Measurements from ENCODE around the gene KCNH2. TPM values are rescaled to one million over a fixed set of nuclear protein-coding genes. Genes with fewer than 3 reads are reported as not detected.
A peak's percentile ranks its signal among the peaks of the same experiment; 100 is the strongest.

KCNH2 gene
- polyA plus RNA-seq, 1 of the 3 experiments (the other 2 are of a cell fraction) = 2.2 TPM

DNA sequence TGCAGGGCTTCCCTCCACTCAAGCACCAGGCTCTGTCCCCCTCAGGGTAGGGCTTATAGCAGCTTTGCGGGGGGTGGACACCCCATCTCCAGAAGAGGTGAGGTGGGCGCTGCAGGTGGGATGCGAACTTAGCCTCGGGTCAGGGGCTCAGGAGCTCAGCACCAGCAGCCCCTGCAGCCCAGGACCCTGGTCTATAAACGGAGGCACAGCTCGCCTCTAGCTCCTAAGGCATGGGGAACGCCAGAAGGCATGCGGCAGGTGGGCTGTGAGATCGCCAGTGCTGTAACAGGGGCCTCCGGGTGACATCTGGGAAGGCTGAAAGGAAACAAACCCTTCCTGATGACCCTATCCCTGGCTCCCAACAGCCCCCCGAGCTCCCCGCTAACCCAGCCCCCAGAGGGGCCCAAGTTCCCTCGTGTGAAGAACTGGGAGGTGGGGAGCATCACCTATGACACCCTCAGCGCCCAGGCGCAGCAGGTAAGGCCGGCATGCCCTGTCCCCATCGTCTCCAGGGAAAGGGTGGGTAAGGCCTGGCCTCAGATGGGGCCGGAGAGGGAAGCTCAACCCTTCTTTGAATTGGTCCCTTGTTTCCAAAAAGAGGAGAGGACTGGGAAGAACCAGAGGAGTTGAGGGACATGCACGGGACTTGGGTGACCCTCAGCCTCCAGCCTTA, 16.9 kb upstream of the KCNH2 start:
- no peak overlapping the region for H2AFZ ChIP-seq (ENCODE audit: low read depth)
- peak; percentile 54 for DNase-seq
- no peaks in the 10 kb centered on the region for H3K36me3 ChIP-seq (replicated peaks in 1 of 2; ENCODE audit: control insufficient read depth in 1 of 2, insufficient read depth in 2 of 2, low read length in 1 of 2)
- no peaks in the 10 kb centered on the region; the same call in 1 of the 2 replicates for H3K27me3 ChIP-seq (ENCODE audit: insufficient read depth)
- H3K9me3 ChIP-seq = no peaks in the 10 kb centered on the region
- POLR2A ChIA-PET = interaction anchor here (1.1 to 1.9 kb wide), 3 partner anchors 15 to 19 kb away, joined by 4 to 6 read pairs (median 5); no protein-coding TSS in a partner anchor
- no peak overlapping the region for H3K4me3 ChIP-seq (ENCODE audit: low read depth in 2 of 2, low read length in 1 of 2)
- H3K27ac ChIP-seq (ENCODE audit: low read depth in 2 of 2, low read length in 1 of 2) = peak overlapping the region in 1 of 2 experiments; percentile 55; a peak in 1 of 4 replicates
- H3K9ac ChIP-seq = no peak overlapping the region
- peaks cover 0 to 14% of the 10 kb centered on the region in 2 experiments; a peak in 1 of 4 replicates for H3K4me1 ChIP-seq (ENCODE audit: control insufficient read depth in 1 of 2, insufficient read depth in 2 of 2, low read depth in 1 of 2, low read length in 1 of 2)
- no peaks in the 10 kb centered on the region for H3F3A ChIP-seq (replicated peaks; ENCODE audit: insufficient read depth)
- H3K9me2 ChIP-seq = no peaks in the 10 kb centered on the region
- no peak overlapping the region for H3K4me2 ChIP-seq
- WGBS (ENCODE audit: low lambda C conversion rate) = 85% methylated on average over 12 of the region's 19 CpGs
- TF ChIP-seq RXRA (IDR thresholded peaks at IDR 0.05; ENCODE audit: borderline replicate concordance, low read depth) (no peak), MEF2A (IDR thresholded peaks at IDR 0.05; ENCODE audit: borderline replicate concordance, low read depth) (no peak), FOXJ3 (CRISPR knock-in tag; IDR thresholded peaks at IDR 0.05) (no peak), TEAD4 (IDR thresholded peaks at IDR 0.05; ENCODE audit: borderline replicate concordance, insufficient read depth) (no peak), NFIC (IDR thresholded peaks at IDR 0.05; ENCODE audit: borderline replicate concordance) (no peak), SIN3A (IDR thresholded peaks at IDR 0.05; ENCODE audit: borderline replicate concordance, low read depth, low read length) (no peak), POLR2AphosphoS5 (IDR thresholded peaks at IDR 0.05; ENCODE audit: low read depth, low read length) (no peak), GATA2 (CRISPR knock-in tag; IDR thresholded peaks at IDR 0.05) (no peak), ZBTB33 (IDR thresholded peaks at IDR 0.05; ENCODE audit: borderline replicate concordance, low read depth) (no peak), TCF12 (IDR thresholded peaks at IDR 0.05) (no peak), EZH2phosphoT487 (IDR thresholded peaks at IDR 0.05; ENCODE audit: borderline replicate concordance, low read depth) (no peak), ELF1 (IDR thresholded peaks at IDR 0.05) (no peak), NRF1 (IDR thresholded peaks at IDR 0.05; ENCODE audit: low read depth, low read length) (no peak), YY1 (IDR thresholded peaks at IDR 0.05; ENCODE audit: low read depth) (no peak)
- H4K20me1 ChIP-seq (ENCODE audit: insufficient read depth) = no peaks in the 10 kb centered on the region
- no peaks in the 10 kb centered on the region for H3K79me2 ChIP-seq (ENCODE audit: insufficient read depth)
- CTCF ChIA-PET = interaction anchor here (0.7 to 7.8 kb wide), 12 partner anchors 10 to 546 kb away, joined by 3 to 205 read pairs (median 8); no protein-coding TSS in a partner anchor

DNA sequence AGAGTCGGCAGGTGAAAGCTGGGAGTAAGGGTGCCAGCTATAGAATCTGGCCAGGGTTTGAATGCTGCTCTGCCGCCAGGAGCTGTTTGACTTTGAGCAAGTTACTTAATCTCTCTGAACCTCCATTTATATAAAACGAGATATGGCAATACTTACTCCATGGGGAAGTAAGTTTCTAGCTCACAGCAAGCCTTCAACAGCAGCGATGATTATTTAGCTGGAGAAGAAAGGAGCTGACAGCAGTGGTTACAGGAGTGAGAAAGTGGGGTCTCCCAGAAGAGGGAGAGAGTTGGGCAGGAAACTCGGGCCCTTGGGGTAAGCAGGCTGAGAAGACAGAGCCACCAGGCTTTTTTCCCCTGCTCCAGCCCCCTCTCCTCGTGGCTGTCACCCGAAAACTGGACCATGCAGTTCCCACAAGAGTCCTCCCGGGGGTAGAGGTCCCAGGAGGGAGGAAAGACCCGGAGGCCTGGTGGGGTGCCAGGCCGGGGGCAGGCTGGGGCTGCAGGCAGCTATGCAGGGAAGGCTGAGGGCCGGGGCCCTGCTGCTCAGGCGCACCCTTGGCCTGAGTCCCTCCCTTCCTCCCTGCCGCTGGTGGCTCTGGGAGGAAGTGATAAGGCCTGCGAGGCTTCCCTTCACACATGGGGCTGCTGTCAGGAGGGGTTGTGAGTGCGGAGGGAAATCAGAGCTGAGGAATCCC, 16.2 kb upstream of the KCNH2 start:
- no peak overlapping the region for H3K4me3 ChIP-seq (ENCODE audit: low read depth in 2 of 2, low read length in 1 of 2)
- DNase-seq = peak; percentile 83
- H3K79me2 ChIP-seq (ENCODE audit: insufficient read depth) = no peaks in the 10 kb centered on the region
- H3K27me3 ChIP-seq (ENCODE audit: insufficient read depth) = peaks cover 2% of the 10 kb centered on the region; the same call in 1 of the 2 replicates
- no peaks in the 10 kb centered on the region for H3K9me2 ChIP-seq
- ChIA-PET CTCF (interaction anchor here (0.7 to 7.8 kb wide), 13 partner anchors 9 to 545 kb away, joined by 3 to 205 read pairs (median 4); no protein-coding TSS in a partner anchor), POLR2A (interaction anchor here (1.1 to 1.9 kb wide), 3 partner anchors 15 to 20 kb away, joined by 4 to 6 read pairs (median 5); no protein-coding TSS in a partner anchor)
- H2AFZ ChIP-seq (ENCODE audit: low read depth) = no peak overlapping the region
- 57% methylated on average over 13 of the region's 15 CpGs for WGBS (ENCODE audit: low lambda C conversion rate)
- no peaks in the 10 kb centered on the region for H3F3A ChIP-seq (replicated peaks; ENCODE audit: insufficient read depth)
- H3K36me3 ChIP-seq (replicated peaks in 1 of 2; ENCODE audit: control insufficient read depth in 1 of 2, insufficient read depth in 2 of 2, low read length in 1 of 2) = no peaks in the 10 kb centered on the region
- H3K9ac ChIP-seq = no peak overlapping the region
- H3K27ac ChIP-seq (ENCODE audit: low read depth in 2 of 2, low read length in 1 of 2) = peak overlapping the region in 1 of 2 experiments; percentile 55; a peak in 1 of 4 replicates
- no peaks in the 10 kb centered on the region for H3K9me3 ChIP-seq
- H3K4me1 ChIP-seq (ENCODE audit: control insufficient read depth in 1 of 2, insufficient read depth in 2 of 2, low read depth in 1 of 2, low read length in 1 of 2) = peaks cover 0 to 21% of the 10 kb centered on the region in 2 experiments; a peak in 2 of 4 replicates
- H3K4me2 ChIP-seq = no peak overlapping the region
- TF ChIP-seq ELF1 (IDR thresholded peaks at IDR 0.05) (no peak), YY1 (IDR thresholded peaks at IDR 0.05; ENCODE audit: low read depth) (no peak), MXI1 (IDR thresholded peaks at IDR 0.05; ENCODE audit: low read depth, low read length) (peak; percentile 56; the same call in 1 of the 2 replicates)
- H4K20me1 ChIP-seq (ENCODE audit: insufficient read depth) = no peaks in the 10 kb centered on the region
